ENCODE measurements around the gene CGREF1. TPM values are rescaled to one million over a fixed set of nuclear protein-coding genes. Genes with fewer than 3 reads are reported as not detected.
"Not testable (repeated sequence)": the region's sequence is repeated elsewhere in the genome, so short reads cannot be mapped to it uniquely, and the experiment has no call there.

Gene CGREF1
- total RNA-seq, 1 donor from 2014 or later, result 9.0 TPM

- H3K9me3 Mint-ChIP-seq; DNase-seq (ENCODE audit: low spot score); H3K36me3 Mint-ChIP-seq (ENCODE audit: low read depth); intact Hi-C loops (cut with micrococcal nuclease): not testable (repeated sequence)
- Mint-ChIP-seq H3K27ac (peak overlapping the region; percentile 36), H3K4me1 (ENCODE audit: low read depth) (peaks cover 17% of the 10 kb centered on the region), H3K27me3 (ENCODE audit: low read depth) (peaks cover 39% of the 10 kb centered on the region), H3K4me3 (ENCODE audit: low read depth) (peak overlapping the region; percentile 77)
Measured at GRCh38 chr2:27119330-27119670, 372 bp upstream of the CGREF1 start.

GRCh38 chr2:27117995-27118524 is 868 bp downstream of the CGREF1 start:
- Mint-ChIP-seq H3K4me1 (ENCODE audit: low read depth) (peaks cover 8% of the 10 kb centered on the region), H3K4me3 (ENCODE audit: low read depth) (peak overlapping the region; percentile 62), H3K27ac (no peak overlapping the region), H3K9me3 (no peaks in the 10 kb centered on the region), H3K36me3 (ENCODE audit: low read depth) (no peaks in the 10 kb centered on the region), H3K27me3 (ENCODE audit: low read depth) (peaks cover 37% of the 10 kb centered on the region)
- intact Hi-C loops (cut with micrococcal nuclease), result no loop called here
- DNase-seq (ENCODE audit: low spot score), result no peak

GRCh38 chr2:27115519-27115918 is 3.4 kb downstream of the CGREF1 start:
- intact Hi-C loops (cut with micrococcal nuclease), result no loop called here
- no peak for DNase-seq (ENCODE audit: low spot score)
- no peaks in the 10 kb centered on the region for H3K9me3 Mint-ChIP-seq
- peaks cover 5% of the 10 kb centered on the region for H3K4me1 Mint-ChIP-seq (ENCODE audit: low read depth)
- no peak overlapping the region for H3K27ac Mint-ChIP-seq
- no peak overlapping the region for H3K4me3 Mint-ChIP-seq (ENCODE audit: low read depth)
- H3K27me3 Mint-ChIP-seq (ENCODE audit: low read depth), result peaks cover 25% of the 10 kb centered on the region
- no peaks in the 10 kb centered on the region for H3K36me3 Mint-ChIP-seq (ENCODE audit: low read depth)

- H3K27ac Mint-ChIP-seq; H3K9me3 Mint-ChIP-seq; H3K36me3 Mint-ChIP-seq (ENCODE audit: low read depth); H3K27me3 Mint-ChIP-seq (ENCODE audit: low read depth); DNase-seq (ENCODE audit: low spot score); intact Hi-C loops (cut with micrococcal nuclease); H3K4me3 Mint-ChIP-seq (ENCODE audit: low read depth); H3K4me1 Mint-ChIP-seq (ENCODE audit: low read depth): not testable (repeated sequence)
Measured at GRCh38 chr2:27111392-27112078, 7.4 kb downstream of the CGREF1 start.

- H3K4me3 Mint-ChIP-seq (ENCODE audit: low read depth); H3K27me3 Mint-ChIP-seq (ENCODE audit: low read depth); H3K9me3 Mint-ChIP-seq; H3K4me1 Mint-ChIP-seq (ENCODE audit: low read depth); intact Hi-C loops (cut with micrococcal nuclease); H3K27ac Mint-ChIP-seq; H3K36me3 Mint-ChIP-seq (ENCODE audit: low read depth); DNase-seq (ENCODE audit: low spot score): not testable (repeated sequence)
Measured at GRCh38 chr2:27110603-27111352, 8.2 kb downstream of the CGREF1 start.

GRCh38 chr2:27109083-27109482 is 9.8 kb downstream of the CGREF1 start:
- no peaks in the 10 kb centered on the region for H3K36me3 Mint-ChIP-seq (ENCODE audit: low read depth)
- H3K4me3 Mint-ChIP-seq (ENCODE audit: low read depth), result no peak overlapping the region
- intact Hi-C loops (cut with micrococcal nuclease), result no loop called here
- no peak for DNase-seq (ENCODE audit: low spot score)
- H3K9me3 Mint-ChIP-seq, result no peaks in the 10 kb centered on the region
- no peaks in the 10 kb centered on the region for H3K4me1 Mint-ChIP-seq (ENCODE audit: low read depth)
- H3K27ac Mint-ChIP-seq, result no peak overlapping the region
- H3K27me3 Mint-ChIP-seq (ENCODE audit: low read depth), result peaks cover 6% of the 10 kb centered on the region

- Mint-ChIP-seq H3K27me3 (ENCODE audit: low read depth) (peaks cover 6% of the 10 kb centered on the region), H3K9me3 (no peaks in the 10 kb centered on the region), H3K4me3 (ENCODE audit: low read depth) (no peak overlapping the region), H3K36me3 (ENCODE audit: low read depth) (no peaks in the 10 kb centered on the region), H3K27ac (no peak overlapping the region), H3K4me1 (ENCODE audit: low read depth) (no peaks in the 10 kb centered on the region)
- intact Hi-C loops (cut with micrococcal nuclease), result no loop called here
- DNase-seq (ENCODE audit: low spot score), result no peak
Measured at GRCh38 chr2:27108221-27108620, 10.7 kb downstream of the CGREF1 start.

GRCh38 chr2:27105981-27106380 is 12.9 kb downstream of the CGREF1 start:
- peaks cover 5% of the 10 kb centered on the region for H3K27me3 Mint-ChIP-seq (ENCODE audit: low read depth)
- H3K36me3 Mint-ChIP-seq (ENCODE audit: low read depth), result no peaks in the 10 kb centered on the region
- DNase-seq (ENCODE audit: low spot score), result no peak
- H3K4me1 Mint-ChIP-seq (ENCODE audit: low read depth), result no peaks in the 10 kb centered on the region
- intact Hi-C loops (cut with micrococcal nuclease), result no loop called here
- no peak overlapping the region for H3K27ac Mint-ChIP-seq
- H3K9me3 Mint-ChIP-seq, result no peaks in the 10 kb centered on the region
- H3K4me3 Mint-ChIP-seq (ENCODE audit: low read depth), result no peak overlapping the region

- intact Hi-C loops (cut with micrococcal nuclease), result no loop called here
- H3K36me3 Mint-ChIP-seq (ENCODE audit: low read depth), result no peaks in the 10 kb centered on the region
Measured at GRCh38 chr2:27102329-27102728, 16.6 kb downstream of the CGREF1 start.

GRCh38 chr2:27100036-27100435 is 18.9 kb downstream of the CGREF1 start:
- Mint-ChIP-seq H3K27me3 (ENCODE audit: low read depth) (no peaks in the 10 kb centered on the region), H3K36me3 (ENCODE audit: low read depth) (no peaks in the 10 kb centered on the region), H3K27ac (no peak overlapping the region), H3K9me3 (no peaks in the 10 kb centered on the region), H3K4me3 (ENCODE audit: low read depth) (no peak overlapping the region), H3K4me1 (ENCODE audit: low read depth) (peaks cover 9% of the 10 kb centered on the region)
- no peak for DNase-seq (ENCODE audit: low spot score)
- intact Hi-C loops (cut with micrococcal nuclease), result no loop called here

More at GRCh38 chr2:27102329-27102728, 16.6 kb downstream of the CGREF1 start:
- H3K4me3 Mint-ChIP-seq (ENCODE audit: low read depth), result no peak overlapping the region
- H3K27ac Mint-ChIP-seq, result no peak overlapping the region
- H3K27me3 Mint-ChIP-seq (ENCODE audit: low read depth), result no peaks in the 10 kb centered on the region
- no peaks in the 10 kb centered on the region for H3K4me1 Mint-ChIP-seq (ENCODE audit: low read depth)
- no peaks in the 10 kb centered on the region for H3K9me3 Mint-ChIP-seq
- no peak for DNase-seq (ENCODE audit: low spot score)

GRCh38 chr2:27099334-27099955 is 19.5 kb downstream of the CGREF1 start:
- no peak overlapping the region for H3K27ac Mint-ChIP-seq
- intact Hi-C loops (cut with micrococcal nuclease), result loop anchor here (5.0 kb wide), 1 partner anchor 93 kb away; no protein-coding TSS in a partner anchor
- no peak overlapping the region for H3K4me3 Mint-ChIP-seq (ENCODE audit: low read depth)
- H3K9me3 Mint-ChIP-seq, result no peaks in the 10 kb centered on the region
- no peaks in the 10 kb centered on the region for H3K27me3 Mint-ChIP-seq (ENCODE audit: low read depth)
- peaks cover 9% of the 10 kb centered on the region for H3K4me1 Mint-ChIP-seq (ENCODE audit: low read depth)
- H3K36me3 Mint-ChIP-seq (ENCODE audit: low read depth), result no peaks in the 10 kb centered on the region
- no peak for DNase-seq (ENCODE audit: low spot score)

- H3K9me3 Mint-ChIP-seq, result no peaks in the 10 kb centered on the region
- no peak for DNase-seq (ENCODE audit: low spot score)
- no peaks in the 10 kb centered on the region for H3K36me3 Mint-ChIP-seq (ENCODE audit: low read depth)
- H3K4me1 Mint-ChIP-seq (ENCODE audit: low read depth), result peaks cover 9% of the 10 kb centered on the region
- intact Hi-C loops (cut with micrococcal nuclease), result loop anchor here (2.0 to 5.0 kb wide), 2 partner anchors 95 to 183 kb away; no protein-coding TSS in a partner anchor
- no peak overlapping the region for H3K27ac Mint-ChIP-seq
- no peaks in the 10 kb centered on the region for H3K27me3 Mint-ChIP-seq (ENCODE audit: low read depth)
- H3K4me3 Mint-ChIP-seq (ENCODE audit: low read depth), result no peak overlapping the region
Measured at GRCh38 chr2:27097341-27097740, 21.6 kb downstream of the CGREF1 start.
